AG09309 (cell line): ENCODE measurements around the gene RGS2.
A peak's percentile ranks its signal among the peaks of the same experiment; 100 is the strongest.

Experiments
- DNase-seq: peaks from one replicate; pipeline ENCODE4 v3.0.0-alpha.2; 2010; ENCODE audit warnings: low read depth
- H3K4me3 ChIP-seq: 2 replicates; pipeline ENCODE4 v1.5.1; 2011; ENCODE audit warnings: mild to moderate bottlenecking, low read depth, low read length, moderate library complexity; ENCODE audit not compliant: control insufficient read depth
- TF ChIP-seq, protein P1 (sequence below): IDR thresholded peaks from 2 replicates; pipeline ENCODE4 v1.5.1; 2011; ENCODE audit warnings: mild to moderate bottlenecking, low read depth, low read length, inconsistent platforms; ENCODE audit not compliant: insufficient read depth, control insufficient read depth; ENCODE audit errors: missing control alignments

RGS2 gene, protein sequence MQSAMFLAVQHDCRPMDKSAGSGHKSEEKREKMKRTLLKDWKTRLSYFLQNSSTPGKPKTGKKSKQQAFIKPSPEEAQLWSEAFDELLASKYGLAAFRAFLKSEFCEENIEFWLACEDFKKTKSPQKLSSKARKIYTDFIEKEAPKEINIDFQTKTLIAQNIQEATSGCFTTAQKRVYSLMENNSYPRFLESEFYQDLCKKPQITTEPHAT

DNA sequence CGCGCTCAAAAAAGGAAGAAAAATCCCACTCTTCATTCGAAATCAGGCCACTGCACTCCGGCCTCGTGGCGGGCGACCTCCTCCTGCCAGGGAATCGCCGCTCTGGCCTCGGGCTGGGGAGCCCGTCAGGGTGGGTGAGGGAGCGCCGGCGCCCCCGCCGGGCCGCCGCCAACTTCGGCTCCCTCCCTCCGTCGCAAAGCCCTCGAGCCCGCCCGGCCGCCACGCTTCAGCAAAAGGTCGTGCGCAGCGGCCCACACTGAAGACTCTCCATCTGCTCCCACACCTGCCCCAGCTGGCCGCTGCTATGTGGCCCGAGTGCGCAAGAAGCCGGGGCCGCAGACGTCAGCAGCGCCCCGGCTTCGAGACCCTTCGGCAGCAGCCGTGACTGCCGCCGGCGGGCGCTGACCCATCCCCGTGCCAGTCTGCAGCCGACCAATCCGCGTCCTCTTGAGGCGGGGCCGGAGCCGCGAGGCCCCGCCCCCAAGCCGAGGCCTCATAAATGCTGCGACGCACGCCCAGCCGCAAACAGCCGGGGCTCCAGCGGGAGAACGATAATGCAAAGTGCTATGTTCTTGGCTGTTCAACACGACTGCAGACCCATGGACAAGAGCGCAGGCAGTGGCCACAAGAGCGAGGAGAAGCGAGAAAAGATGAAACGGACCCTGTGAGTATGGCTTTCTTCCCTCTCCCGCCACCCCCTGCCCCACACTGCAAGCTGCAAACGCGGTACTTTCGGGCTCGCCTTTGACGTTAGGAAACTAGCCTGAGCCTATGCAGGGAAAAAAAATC is at the start of gene RGS2:
Gene RGS2, plus strand, starts transcription at position 522 of the 789 bp plus-strand sequence. Its CDS starts 33 bp downstream, at position 555.
- peak; percentile 63 for DNase-seq
- peak within 1 kb of the TSS; percentile 97 for H3K4me3 ChIP-seq
- TF ChIP-seq, protein P1, sequence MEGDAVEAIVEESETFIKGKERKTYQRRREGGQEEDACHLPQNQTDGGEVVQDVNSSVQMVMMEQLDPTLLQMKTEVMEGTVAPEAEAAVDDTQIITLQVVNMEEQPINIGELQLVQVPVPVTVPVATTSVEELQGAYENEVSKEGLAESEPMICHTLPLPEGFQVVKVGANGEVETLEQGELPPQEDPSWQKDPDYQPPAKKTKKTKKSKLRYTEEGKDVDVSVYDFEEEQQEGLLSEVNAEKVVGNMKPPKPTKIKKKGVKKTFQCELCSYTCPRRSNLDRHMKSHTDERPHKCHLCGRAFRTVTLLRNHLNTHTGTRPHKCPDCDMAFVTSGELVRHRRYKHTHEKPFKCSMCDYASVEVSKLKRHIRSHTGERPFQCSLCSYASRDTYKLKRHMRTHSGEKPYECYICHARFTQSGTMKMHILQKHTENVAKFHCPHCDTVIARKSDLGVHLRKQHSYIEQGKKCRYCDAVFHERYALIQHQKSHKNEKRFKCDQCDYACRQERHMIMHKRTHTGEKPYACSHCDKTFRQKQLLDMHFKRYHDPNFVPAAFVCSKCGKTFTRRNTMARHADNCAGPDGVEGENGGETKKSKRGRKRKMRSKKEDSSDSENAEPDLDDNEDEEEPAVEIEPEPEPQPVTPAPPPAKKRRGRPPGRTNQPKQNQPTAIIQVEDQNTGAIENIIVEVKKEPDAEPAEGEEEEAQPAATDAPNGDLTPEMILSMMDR: no peak

DNA sequence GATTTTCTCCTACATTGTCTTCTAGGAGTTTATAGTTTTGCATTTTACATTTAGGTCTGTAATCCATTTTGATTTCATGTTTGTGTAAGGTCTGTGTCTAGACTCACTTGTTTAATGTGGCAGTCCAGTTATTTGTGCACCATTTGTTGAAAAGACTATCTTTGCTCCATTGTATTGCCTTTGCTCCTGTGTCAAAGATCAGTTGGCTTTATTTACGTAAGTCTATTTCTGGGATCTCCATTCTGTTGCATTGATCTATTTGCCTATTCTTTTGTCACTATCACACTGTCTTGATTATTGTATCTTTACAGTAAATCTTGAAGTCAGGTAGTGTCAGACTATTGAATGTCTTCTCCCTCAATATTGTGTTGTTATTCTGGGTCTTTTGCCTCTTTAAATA is 49.7 kb upstream of the RGS2 start:
- TF ChIP-seq, protein P1: no peak
- no peak overlapping the region for H3K4me3 ChIP-seq
- DNase-seq: no peak

DNA sequence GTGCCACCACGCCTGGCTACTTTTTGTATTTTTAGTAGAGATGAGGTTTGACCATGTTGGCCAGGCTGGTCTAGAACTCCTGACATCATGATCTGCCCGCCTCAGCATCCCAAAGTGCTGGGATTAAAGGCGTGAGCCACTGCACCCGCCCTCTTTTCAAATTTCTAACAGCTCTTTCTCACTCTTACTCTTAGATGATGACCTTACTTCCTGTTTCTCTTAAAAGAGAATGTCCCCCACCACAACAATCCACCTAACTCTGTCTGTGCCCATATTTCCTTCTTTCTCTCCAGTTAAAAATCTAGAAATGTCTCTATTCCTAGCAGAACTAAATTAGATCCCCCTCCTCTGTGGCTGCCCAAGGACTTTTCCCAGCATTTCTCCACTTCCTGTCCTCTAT is 46.6 kb upstream of the RGS2 start:
- H3K4me3 ChIP-seq: no peak overlapping the region
- TF ChIP-seq, protein P1: no peak
- DNase-seq: no peak

DNA sequence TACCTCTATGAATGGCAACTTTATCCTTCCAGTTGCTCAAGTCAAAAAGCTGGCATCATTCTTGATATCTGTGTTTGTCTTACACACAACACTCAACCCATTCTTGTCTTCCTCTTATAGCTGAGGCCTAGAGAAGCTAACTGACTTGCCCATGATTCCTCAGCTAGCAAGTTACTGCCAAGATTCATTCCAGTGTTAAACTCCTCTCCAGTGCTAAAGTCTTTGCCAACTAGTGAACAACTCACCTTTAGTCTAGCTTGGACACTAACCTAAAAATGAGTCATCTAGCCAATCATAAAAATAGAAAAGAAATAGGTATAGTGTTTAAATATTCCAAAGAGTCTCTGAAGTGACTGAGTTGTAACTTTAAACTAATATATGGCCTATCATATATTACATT is 45.6 kb upstream of the RGS2 start:
- DNase-seq: no peak
- no peak overlapping the region for H3K4me3 ChIP-seq
- TF ChIP-seq, protein P1: no peak

DNA sequence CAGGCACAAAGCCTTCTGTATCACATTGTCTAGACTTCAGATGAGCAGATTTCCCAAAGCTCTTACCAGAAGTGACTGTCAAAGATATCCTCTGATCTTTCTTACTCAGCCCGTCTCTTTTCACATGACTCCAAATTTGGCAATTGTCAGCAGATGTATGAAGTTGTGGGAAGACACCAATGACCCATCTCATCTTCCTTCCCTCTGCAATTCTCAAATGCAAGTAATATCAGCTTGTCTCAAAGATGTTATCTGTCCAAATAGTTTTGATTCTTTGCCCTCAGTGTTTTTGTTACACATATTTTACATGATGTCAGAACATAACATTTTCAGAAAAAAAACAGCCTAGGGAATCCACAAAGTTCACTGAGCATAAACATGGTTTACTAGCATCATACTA is 45.1 kb upstream of the RGS2 start:
- peak; percentile 14 for DNase-seq
- TF ChIP-seq, protein P1: no peak
- no peak overlapping the region for H3K4me3 ChIP-seq

DNA sequence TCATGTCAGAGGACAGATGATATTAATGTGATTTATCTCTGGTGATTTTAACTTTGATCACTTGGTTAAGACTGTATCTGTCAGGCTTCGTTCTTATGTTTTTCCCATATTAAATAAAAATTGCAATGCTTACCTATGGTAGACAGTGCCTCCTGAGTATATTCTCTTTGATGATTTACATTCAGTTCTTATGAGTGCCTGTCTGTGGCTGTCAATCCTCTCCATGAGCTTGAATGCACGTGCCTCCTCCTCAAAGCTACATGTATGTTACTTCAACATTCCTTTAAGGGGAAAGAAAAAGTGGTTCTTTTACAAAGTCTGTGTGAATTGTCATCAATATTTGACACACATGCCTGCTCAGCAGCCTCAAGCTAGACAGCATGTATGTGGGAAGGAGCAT is 44.2 kb upstream of the RGS2 start:
- TF ChIP-seq, protein P1: no peak
- H3K4me3 ChIP-seq: no peak overlapping the region
- no peak for DNase-seq
